PC-3 (cell line): ENCODE data around the gene DPM3.

Experiments used
- CTCF ChIP-seq: fragments of 300-600 bp; sonication (generic); conservative IDR thresholded peaks from 2 replicates; pipeline ENCODE4 v1.5.1; 2017; ENCODE audit warnings: antibody characterized with exemption, low read depth, mild to moderate bottlenecking, low read length
- EZH2 ChIP-seq: fragments of 300-600 bp; sonication (generic); IDR thresholded peaks from one replicate; pipeline ENCODE4 v1.6.1; 2017; ENCODE audit warnings: antibody characterized with exemption, mild to moderate bottlenecking, low read length; ENCODE audit not compliant: unreplicated experiment
- EZH2phosphoT487 ChIP-seq: fragments of 300-600 bp; sonication (generic); IDR thresholded peaks from 2 replicates; pipeline ENCODE4 v1.6.1; 2018; ENCODE audit warnings: mild to moderate bottlenecking, antibody characterized with exemption, low read length, borderline replicate concordance

GRCh38 chr1:155160128-155160527, 19.8 kb upstream of the DPM3 start:
- no peak for TF ChIP-seq CTCF
- no peak for TF ChIP-seq EZH2
- no peak for TF ChIP-seq EZH2phosphoT487
